B cell (primary cell): ENCODE measurements around the gene DCBLD2.

Experiments
- EZH2 ChIP-seq: IDR thresholded peaks from 2 replicates; pipeline ENCODE4 v1.6.1; 2012; ENCODE audit warnings: borderline replicate concordance, low read depth, mild to moderate bottlenecking, moderate library complexity, low read length; ENCODE audit not compliant: insufficient read depth, poor library complexity, severe bottlenecking
- TF ChIP-seq, protein P1 (sequence below): fragments of 200-600 bp; IDR thresholded peaks from one replicate; pipeline ENCODE4 v1.8.0; 2022; ENCODE audit warnings: antibody characterized with exemption, mild to moderate bottlenecking

DNA sequence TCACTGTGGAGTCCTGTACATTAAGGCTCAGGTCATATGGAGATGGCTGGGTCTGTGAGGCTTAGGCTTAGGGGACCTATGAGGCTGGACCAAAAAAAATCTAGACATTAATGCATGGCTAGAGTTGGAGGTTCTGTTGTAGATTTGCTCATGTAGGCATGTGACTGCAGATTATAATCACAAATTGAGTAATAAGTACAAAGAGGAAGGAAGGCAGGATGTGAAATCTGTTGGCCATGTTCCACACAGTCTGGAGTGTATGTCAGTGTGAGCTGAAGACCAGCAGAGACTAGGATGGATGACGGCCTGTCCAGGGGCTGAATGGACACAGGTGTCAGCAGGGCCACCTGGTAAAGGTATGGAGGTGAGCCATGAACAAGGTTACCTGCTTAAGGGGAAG, 138.4 kb downstream of the DCBLD2 start, which contains the start of gene ST3GAL6:
- TF ChIP-seq, protein P1, sequence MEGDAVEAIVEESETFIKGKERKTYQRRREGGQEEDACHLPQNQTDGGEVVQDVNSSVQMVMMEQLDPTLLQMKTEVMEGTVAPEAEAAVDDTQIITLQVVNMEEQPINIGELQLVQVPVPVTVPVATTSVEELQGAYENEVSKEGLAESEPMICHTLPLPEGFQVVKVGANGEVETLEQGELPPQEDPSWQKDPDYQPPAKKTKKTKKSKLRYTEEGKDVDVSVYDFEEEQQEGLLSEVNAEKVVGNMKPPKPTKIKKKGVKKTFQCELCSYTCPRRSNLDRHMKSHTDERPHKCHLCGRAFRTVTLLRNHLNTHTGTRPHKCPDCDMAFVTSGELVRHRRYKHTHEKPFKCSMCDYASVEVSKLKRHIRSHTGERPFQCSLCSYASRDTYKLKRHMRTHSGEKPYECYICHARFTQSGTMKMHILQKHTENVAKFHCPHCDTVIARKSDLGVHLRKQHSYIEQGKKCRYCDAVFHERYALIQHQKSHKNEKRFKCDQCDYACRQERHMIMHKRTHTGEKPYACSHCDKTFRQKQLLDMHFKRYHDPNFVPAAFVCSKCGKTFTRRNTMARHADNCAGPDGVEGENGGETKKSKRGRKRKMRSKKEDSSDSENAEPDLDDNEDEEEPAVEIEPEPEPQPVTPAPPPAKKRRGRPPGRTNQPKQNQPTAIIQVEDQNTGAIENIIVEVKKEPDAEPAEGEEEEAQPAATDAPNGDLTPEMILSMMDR, result no peak
- TF ChIP-seq EZH2, result no peak
